Measurements from ENCODE around the gene EFCAB7.

The EFCAB7 gene

GRCh38 chr1:63522891-63523728, at the start of gene EFCAB7, which contains the start of gene ITGB3BP:
Gene EFCAB7 (plus strand): TSS chr1:63523525. CDS start chr1:63525573, 2,048 bp downstream.
Gene ITGB3BP (minus strand): TSS chr1:63523225. CDS start chr1:63523133, 92 bp downstream.
- peak; percentile 90 for DNase-seq (ENCODE audit: low read depth)

GRCh38 chr1:63475761-63476160, 47.6 kb upstream of the EFCAB7 start:
- no peak for DNase-seq (ENCODE audit: low read depth)

GRCh38 chr1:63480057-63480456, 43.3 kb upstream of the EFCAB7 start:
- no peak for DNase-seq (ENCODE audit: low read depth)

GRCh38 chr1:63486629-63487028, 36.7 kb upstream of the EFCAB7 start:
- DNase-seq (ENCODE audit: low read depth) = no peak

GRCh38 chr1:63487336-63488065, 35.8 kb upstream of the EFCAB7 start:
- DNase-seq (ENCODE audit: low read depth) = no peak

GRCh38 chr1:63497577-63497976, 25.7 kb upstream of the EFCAB7 start:
- no peak for DNase-seq (ENCODE audit: low read depth)

GRCh38 chr1:63498106-63498505, 25.2 kb upstream of the EFCAB7 start:
- DNase-seq (ENCODE audit: low read depth) = no peak

- no peak for DNase-seq (ENCODE audit: low read depth)
Measured at GRCh38 chr1:63501256-63501655, 22.1 kb upstream of the EFCAB7 start.

GRCh38 chr1:63506782-63507181, 16.5 kb upstream of the EFCAB7 start:
- DNase-seq (ENCODE audit: low read depth) = no peak

GRCh38 chr1:63509718-63510117, 13.6 kb upstream of the EFCAB7 start:
- DNase-seq (ENCODE audit: low read depth) = no peak

- DNase-seq (ENCODE audit: low read depth) = no peak
Measured at GRCh38 chr1:63512584-63512983, 10.7 kb upstream of the EFCAB7 start.

- no peak for DNase-seq (ENCODE audit: low read depth)
Measured at GRCh38 chr1:63516629-63517028, 6.7 kb upstream of the EFCAB7 start.

GRCh38 chr1:63523738-63524137, 413 bp downstream of the EFCAB7 start:
- DNase-seq (ENCODE audit: low read depth) = peak; percentile 3

GRCh38 chr1:63524201-63524600, 876 bp downstream of the EFCAB7 start:
- DNase-seq (ENCODE audit: low read depth) = no peak

- no peak for DNase-seq (ENCODE audit: low read depth)
Measured at GRCh38 chr1:63532727-63533126, 9.4 kb downstream of the EFCAB7 start.

- DNase-seq (ENCODE audit: low read depth) = no peak
Measured at GRCh38 chr1:63533931-63534330, 10.6 kb downstream of the EFCAB7 start.

GRCh38 chr1:63534406-63534805, 11.1 kb downstream of the EFCAB7 start:
- DNase-seq (ENCODE audit: low read depth) = no peak

GRCh38 chr1:63537006-63537405, 13.7 kb downstream of the EFCAB7 start:
- DNase-seq (ENCODE audit: low read depth) = no peak

GRCh38 chr1:63537940-63538339, 14.6 kb downstream of the EFCAB7 start:
- no peak for DNase-seq (ENCODE audit: low read depth)

- DNase-seq (ENCODE audit: low read depth) = peak; percentile 10
Measured at GRCh38 chr1:63545780-63546179, 22.5 kb downstream of the EFCAB7 start.

GRCh38 chr1:63547621-63548294, 24.4 kb downstream of the EFCAB7 start:
- DNase-seq (ENCODE audit: low read depth) = peak; percentile 80

- DNase-seq (ENCODE audit: low read depth) = no peak
Measured at GRCh38 chr1:63548303-63548702, 25.0 kb downstream of the EFCAB7 start.

GRCh38 chr1:63548877-63549276, 25.6 kb downstream of the EFCAB7 start:
- DNase-seq (ENCODE audit: low read depth) = no peak
